Measurements from ENCODE around the gene CAVIN2.

DNA sequence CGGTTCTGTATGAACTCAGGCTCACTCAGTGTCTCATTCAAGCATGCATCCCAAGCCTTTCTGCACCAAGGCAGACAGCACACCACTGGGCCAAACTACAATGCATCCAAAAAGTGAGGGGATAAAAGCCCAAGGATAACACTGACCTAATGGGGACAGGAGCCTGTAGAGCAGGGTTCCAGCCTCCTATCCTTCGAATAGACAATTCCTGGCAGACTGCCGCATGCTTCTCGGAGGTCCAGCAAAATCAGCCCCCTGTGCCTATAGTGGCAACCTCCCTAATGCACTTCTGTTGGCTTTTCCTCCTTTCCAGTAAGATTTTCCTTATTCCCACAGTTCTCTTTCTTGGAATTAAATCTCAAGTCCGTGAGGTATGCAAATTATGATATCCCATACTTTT is 44.8 kb upstream of the CAVIN2 start:
- TF ChIP-seq NRF1 (IDR thresholded peaks at IDR 0.05; ENCODE audit: low read depth, low read length): no peak
- no peak for TF ChIP-seq SMC3 (IDR thresholded peaks at IDR 0.05; ENCODE audit: low read depth, low read length)
- TF ChIP-seq EP300 (IDR thresholded peaks at IDR 0.05; ENCODE audit: borderline replicate concordance in 1 of 2, low read depth in 1 of 2, low read length in 1 of 2): no peak
- no peak for TF ChIP-seq TAF1 (IDR thresholded peaks at IDR 0.05; ENCODE audit: borderline replicate concordance, low read depth, low read length)
- no peak for TF ChIP-seq MAX (IDR thresholded peaks at IDR 0.05; ENCODE audit: low read depth)
- TF ChIP-seq POLR2AphosphoS5 (IDR thresholded peaks at IDR 0.05; ENCODE audit: low read depth, low read length): no peak
- no peak for TF ChIP-seq JUND (IDR thresholded peaks at IDR 0.05)
- no peak for TF ChIP-seq CTCF (IDR thresholded peaks at IDR 0.05)
- TF ChIP-seq GATA2 (CRISPR knock-in tag; IDR thresholded peaks at IDR 0.05): no peak
- no peak for TF ChIP-seq EZH2phosphoT487 (IDR thresholded peaks at IDR 0.05; ENCODE audit: borderline replicate concordance, low read depth)
- no peak for TF ChIP-seq CHD2 (IDR thresholded peaks at IDR 0.05; ENCODE audit: low read length, partially characterized antibody)
- TF ChIP-seq RFX5 (IDR thresholded peaks at IDR 0.05; ENCODE audit: low read length): no peak
- no peak for TF ChIP-seq MEF2A (IDR thresholded peaks at IDR 0.05; ENCODE audit: borderline replicate concordance, low read depth)

Data from SK-N-SH (cell line).